Stimulated activated CD8-positive, alpha-beta memory T cell treated with anti-CD3 and anti-CD28 coated beads, Interleukin-7, amount 100 ng/mL, for 1 hour (primary cell): ENCODE data around the gene THAP7.
"Not testable (repeated sequence)": the region's sequence is repeated elsewhere in the genome, so short reads cannot be mapped to it uniquely, and the experiment has no call there.

Experiments used
- DNase-seq, 2 donors: peaks; one replicate each; pipeline ENCODE4 v3.0.0-alpha.2; 2020; ENCODE audit warnings: low read depth in 2 of 2

THAP7 gene

DNA sequence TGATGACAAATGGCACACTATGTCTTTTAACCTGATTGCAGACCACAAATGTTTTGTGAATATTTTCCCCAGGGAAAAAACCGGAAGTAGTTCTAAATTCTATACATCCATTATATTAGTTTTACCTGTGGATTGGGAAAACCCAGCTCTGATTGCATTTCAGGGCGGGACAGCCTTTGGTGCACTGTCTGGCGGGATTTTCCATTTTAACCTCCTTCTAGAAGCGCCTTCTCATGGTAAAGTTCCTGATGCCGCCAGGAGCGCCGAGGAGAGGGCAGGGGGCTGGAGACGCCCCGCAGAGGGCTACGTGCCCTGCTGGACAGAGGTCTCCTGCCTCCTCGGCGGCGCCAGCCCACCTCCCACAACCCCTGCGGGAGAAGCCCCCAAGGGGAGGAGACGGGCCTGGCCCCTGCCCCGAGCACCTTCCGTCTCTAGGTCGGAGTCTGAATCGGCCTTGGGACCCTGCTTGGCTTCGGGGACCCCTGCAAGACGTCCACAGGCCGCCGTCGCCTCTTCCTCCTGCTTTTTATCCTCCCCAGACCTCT is 11.8 kb upstream of the THAP7 start:
- no peak for DNase-seq

DNA sequence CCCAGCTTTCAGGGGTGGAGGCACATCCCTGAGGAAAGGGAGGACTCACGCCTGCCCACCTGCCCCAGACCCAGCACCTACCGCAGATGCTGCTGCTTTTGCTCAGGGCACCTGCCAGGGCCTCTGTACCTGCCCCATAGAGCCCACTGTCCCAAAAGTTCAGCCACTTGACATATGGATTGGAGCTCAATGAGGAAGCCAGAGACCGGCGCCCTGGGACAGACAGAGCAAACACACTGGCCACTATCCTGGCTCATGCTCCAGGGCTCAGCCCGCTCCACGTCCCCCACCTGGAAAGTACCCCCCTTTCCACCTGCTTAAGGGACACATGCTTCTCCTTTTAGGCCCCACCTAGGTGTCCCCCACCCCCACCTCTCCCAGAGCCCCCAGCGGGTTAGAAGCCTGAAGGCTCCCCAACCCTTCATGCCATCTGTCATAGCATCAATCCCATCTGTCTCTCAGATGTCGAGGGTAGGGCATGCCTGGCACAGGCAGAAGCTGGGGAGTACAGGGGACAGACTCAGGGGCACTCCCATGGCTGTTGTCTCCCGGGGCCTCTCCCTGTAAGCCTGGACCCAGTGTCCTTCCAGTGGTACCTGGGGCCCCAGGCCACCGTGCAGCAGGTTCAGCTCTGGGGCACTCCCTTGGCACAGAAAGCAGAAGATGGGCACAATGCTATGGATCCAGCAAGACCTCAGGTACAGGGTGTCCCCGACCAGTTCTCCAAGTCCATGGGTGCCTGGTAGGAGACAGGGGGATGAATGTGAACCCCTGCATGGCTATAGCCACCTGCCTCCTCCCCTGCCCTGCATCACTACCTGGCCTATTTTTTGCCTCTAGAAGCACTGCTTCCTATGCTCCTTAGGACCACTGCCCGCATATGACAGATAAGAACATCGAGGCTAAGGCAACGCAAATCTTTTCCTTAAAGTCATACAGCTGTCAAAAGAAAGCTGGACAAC is 10.8 kb upstream of the THAP7 start:
- no peak for DNase-seq

DNA sequence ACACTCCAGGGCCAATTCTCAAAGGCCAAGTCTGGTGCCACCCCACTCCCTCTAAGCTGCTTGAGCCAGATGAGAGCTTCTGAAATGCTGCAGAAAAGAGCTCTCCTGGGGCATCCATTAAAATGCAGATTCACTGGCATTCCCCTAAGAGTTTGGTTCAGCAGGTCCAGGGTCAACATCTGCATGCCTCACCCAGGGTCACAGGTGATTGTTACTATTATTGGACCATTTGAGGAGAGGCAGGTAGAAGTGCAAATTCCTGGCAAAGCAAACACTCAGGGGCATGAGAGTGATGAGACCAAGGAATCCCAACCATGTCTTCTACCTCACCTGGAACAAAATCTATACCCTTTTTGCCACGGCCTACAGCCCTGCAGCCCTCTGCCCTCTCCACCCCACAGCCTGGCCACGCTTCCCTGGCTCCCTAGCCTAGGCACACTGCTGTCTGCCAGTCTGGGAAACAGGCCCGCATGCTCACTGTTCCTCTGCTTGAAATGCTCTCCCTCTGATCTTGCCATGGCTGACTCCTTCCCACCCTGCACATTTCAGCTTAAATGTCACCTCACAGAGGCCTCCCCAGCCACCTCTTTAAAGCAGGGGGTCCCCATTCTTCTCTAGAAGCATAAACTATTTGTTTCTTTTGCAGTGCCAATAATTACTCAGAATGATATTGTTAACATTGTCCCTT is 8.7 kb upstream of the THAP7 start:
- no peak for DNase-seq

DNA sequence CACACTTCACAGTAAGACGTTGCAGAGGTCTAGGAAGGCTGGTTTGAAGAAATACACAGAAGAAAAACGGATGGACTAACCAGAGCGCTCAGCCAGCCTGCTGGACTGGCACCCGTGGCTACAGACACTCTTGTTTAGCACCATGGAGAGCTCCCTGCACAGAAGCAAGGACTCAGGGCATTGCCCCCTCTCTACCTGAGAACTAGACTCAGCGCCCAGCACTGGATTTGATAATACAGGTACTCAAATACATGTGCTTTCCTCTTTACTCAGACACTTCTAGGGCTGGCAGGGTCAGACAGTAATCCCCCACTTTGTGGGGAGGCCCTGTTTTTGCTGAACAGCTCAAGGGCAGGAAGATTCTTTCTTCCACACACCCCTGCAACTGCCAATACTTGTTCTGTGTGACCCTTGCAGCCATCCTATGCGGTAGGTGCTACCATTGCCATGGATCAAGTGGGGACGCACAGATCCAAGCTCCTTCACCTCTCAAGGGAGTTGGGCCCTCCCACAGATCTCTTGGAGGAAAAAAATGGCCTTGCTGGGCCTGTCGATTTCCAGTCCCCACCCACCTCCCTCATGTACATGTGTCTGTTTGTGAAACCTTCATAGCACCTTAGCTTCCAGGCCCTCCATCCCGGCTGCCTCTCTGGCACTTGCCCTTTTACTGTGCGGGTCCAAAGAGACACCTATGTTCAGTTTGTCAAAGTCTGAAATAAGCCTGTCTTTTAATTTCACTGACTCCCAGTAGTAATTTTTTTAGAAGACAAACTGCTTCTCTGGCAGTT is 7.9 kb upstream of the THAP7 start:
- no peak for DNase-seq

DNA sequence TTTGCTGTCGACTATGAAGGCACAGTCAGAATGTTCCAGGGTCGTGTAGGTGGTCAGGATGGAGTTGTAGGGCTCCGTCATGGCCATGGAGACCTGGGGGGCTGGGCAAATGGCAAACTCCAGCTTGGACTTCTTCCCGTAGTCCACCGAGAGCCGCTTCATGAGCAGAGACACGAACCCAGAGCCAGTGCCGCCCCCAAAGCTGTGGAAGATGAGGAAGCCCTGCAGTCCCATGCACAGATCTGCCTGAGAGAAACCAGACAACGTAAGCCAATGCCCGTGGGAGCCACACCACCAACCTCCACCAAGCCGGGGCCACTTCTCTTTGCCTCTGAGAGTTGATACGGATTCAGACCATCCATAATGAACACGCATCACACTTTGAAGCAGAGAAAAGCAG is 7.3 kb upstream of the THAP7 start:
- not testable (repeated sequence) for DNase-seq

DNA sequence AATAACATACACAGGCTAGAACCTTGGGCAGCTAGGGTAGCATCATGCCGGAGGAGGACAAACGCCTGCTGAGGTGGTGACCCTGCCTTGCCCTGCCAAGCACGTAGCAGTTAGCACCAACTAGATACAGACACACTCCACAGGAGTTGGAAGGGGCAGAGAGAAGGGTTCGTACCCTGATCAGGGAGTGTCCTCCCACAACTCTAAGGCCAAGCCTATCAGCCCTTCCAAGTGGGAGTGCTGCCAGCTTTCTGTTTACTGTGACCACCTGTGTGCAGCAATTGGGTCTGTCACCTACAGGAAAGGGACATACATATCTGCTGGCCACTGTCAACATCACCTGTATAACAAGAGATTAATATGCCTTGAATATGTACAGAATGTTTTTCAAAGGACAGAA is 1.9 kb upstream of the THAP7 start:
- DNase-seq: no peak

DNA sequence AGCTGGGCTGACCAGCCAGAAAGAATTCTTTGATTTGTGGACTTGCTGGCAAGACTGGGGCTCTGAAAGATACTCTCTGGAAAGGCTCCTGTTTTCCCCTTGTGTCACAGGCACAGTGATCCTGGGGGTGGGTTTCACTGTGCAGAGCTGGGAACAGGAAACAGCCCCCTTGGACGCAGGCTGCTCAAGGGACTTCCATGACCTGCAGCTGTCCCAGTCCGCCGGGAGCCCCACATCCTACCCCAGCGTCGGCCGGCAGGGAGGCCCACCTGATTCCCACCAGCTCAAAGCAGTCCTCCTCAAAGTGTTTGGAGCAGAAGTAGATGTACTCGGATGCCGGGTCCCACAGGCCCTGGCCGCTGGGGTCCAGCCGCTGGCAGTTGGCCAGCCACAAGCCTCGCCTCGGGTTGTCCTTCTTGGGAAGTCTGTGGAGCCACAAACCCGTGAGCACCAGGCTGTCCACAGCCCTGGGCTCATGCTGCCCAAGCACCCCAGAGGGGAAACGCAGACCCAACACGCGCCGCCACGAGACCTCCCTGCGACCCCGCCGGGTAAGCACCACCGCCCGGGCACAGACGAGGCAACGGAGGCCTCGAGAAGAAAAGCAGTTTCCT is 824 bp downstream of the THAP7 start:
- DNase-seq: no peak

DNA sequence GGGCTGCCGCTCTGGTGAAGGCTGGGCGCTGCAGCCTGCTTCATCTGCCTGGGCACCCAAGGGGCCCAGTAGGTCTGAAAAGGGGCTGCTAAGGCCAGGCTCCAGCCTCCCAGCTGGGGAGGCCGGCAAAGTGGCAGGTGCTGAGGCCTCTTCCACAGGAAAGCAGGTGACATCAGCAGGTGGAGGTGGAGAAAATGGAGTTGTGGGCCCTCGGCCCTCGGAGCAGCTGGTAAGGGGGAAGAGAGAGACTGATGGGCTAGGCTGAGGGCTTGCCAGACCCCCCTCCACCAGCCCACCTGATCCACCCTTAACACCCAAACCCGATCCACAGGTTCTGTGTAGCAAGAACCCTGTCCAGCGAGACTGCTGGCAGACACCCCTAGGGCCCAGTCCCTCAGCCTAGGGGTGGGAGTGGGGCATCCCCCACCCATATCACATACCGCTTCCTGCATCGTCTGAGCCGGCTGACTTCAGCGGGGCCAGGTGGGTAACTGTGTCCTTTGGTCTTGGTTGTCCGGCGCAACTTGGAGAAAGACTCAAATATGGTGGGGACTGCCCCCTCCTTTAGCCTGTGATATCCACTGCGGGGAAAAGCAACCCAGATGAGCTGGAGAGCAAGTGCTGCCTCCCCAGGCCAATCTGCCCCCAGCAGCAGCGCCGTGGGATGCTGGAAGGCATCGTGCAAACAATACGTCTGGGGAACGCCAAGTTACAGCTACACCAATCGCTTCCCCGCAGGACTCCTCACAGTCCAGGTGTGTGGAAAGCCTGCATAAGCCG is 1.5 kb downstream of the THAP7 start:
- DNase-seq: no peak

DNA sequence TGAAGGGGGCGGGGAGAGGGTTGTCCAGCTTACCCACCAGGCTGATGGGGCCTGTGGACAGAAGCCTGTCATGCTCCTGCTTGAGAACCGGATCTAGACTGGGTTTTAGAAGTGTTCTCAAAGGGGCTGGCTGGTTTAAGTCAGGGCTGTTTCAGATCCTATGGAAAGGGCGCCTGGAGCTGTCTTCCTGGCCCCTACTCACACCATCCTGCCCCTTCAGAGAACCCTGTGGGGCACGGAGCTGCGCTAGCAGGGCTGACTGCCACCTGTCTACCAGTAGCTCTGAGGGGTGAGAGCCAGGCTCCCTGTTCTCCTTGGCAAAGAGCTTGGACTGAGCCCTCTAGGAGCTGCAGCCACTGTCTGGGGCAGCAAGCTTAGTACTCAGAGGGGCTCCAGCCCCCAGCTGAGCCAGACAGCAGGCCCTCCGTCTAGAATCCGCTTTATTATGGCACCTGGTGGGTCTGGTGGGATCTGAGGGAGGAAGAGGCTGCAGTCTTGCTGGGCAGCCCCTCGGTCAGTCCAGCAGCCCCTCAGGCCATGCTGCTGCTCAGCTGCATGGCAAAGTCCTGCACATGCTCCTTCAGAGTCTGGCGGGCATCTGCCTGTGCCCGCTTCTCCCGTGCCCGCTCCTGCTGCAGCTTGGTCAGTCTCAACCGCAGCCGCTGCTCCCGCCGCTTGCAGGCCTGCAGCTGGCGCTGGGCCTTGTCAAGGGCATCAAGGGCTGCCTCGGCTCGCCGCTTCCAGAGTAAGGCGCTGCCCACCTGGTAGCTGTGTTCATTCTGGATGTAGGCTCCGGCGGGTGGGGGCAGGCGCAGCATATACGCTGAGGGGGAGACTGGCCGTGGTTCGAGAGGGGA is 2.3 kb downstream of the THAP7 start:
- no peak for DNase-seq

DNA sequence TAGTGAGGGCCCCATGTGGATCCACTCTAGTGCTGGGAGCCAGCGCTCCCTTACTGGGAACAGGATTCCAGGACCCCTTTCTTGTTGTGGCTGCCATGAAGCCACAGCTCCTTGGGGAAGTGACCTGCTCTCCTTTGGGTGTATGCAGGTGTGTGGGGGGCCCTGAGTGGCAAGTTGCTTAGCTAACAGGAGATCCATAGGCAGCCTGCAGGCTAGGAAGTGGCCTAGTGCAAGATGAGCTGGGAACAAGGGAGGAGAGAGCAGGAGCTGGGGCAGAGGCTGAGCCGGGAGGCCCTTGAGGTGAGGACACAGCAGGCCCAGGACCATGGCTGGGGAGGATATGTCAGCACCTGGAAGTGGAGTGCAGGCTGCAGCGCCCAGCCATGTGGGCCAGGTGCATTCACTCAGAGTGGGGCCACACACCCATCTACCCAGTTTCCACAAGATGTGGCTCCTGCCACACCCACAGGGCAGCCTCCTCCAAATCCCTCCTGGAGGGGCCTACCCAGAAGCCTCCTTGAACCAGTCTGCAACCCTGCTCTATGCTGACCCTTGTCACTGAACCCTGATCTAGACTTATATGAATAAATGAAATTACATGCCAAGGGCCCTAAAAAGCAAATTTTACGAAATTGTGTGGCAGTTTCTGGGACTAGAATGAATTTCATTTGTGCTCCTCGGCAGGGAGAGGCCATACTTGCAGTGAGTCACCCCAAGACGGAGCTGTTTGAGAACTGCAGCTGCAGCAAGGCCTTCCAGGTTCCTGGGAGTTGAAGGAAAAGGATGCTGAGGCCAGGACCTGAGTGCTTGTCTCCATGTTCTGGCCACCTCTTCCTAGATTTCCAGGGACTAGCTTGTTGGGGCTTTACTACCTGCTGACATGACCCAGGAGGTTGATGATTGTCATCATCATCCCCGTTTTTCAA is 3.2 kb downstream of the THAP7 start:
- no peak for DNase-seq

DNA sequence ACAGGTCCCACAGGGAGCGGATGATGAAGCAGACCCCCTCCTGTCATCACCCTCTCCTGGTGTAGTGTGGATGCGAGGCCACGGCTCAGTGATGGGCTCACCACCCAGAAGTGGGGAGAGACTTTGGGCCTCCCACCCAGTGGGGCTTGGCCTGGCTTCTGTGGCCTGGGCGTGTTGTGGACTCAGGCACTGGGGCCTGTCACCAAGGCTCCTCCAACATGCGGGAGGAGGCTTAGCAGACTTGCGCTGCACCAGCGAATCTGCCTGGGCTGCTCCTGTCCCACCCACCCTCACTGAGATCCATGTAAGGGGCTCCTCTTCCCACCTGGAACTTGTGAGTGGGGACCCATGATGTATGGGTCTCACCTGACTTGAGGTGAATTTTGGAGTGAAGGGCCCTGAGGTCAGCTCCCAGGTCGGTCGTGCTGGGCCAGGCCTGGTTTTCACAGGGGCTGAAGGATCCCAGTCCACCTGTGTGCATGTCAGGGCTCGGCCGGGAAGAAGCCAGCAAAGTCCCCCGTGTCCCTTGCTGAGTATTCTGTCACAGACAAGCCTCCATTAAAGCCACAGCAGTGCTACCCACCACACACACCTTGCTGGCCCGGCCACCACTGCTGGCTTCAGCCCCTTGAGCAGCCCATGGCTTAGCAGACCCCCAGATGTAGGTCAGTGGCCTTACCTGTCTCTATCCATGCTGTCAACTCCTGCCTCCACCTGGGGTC is 4.2 kb downstream of the THAP7 start:
- DNase-seq: no peak

DNA sequence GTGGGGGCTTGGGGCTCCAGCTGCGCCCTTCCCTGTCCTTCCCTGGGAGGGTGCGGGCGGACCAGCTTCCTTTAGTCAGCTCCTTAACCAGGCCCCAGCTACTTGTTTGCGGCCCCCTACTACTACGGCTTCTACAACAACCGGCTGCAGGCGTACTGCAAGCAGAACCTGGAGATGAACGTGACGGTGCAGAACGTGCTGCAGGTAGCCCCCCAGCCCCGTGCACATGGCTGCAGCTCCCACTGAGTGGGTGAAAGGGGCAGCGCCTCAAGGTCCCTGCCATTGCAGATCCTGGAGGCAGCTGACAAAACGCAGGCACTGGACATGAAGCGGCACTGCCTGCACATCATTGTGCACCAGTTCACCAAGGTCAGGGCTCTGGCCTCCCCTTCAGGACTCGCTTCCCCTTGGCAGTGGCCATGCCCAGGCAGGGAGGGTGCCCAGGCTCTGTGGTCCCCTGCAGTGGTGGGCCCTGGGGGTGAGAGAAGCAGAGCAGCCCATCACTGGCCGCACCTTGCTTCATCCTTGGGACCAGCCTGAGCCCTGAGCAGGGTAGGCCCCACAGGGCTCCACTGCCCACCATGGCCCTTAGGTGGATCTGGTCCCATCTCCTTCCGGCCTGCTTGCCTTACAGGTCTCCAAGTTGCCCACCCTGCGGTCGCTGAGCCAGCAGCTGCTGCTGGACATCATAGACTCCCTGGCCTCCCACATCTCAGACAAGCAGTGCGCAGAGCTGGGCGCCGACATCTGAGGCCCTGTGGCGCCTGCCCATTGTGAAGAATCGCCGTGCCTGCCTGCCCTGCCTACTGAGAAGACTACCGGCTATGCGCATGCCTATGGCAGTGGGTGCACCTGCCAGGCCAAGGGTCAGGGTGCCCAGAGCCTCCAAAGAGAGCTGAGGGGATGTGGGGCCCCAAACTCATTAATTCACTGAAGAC is 5.1 kb downstream of the THAP7 start:
- DNase-seq: no peak

DNA sequence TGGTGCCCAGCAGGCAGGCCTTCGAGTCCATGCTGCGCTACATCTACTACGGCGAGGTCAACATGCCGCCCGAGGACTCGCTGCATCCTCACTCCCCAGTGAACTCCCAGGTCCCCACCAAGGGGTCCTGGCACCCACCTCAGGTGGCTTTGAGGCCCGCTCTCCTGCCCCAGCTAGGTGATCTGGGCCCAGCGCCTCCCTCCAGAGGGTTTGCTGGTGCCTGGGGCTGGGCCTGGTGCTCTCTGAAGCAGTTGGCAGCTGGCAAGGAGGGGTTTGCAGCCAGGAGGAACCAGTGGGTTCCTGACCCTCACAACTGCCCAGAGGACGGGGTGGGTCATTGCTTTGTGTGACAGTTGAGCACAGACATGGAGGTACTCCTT is 5.9 kb downstream of the THAP7 start:
- DNase-seq: no peak

DNA sequence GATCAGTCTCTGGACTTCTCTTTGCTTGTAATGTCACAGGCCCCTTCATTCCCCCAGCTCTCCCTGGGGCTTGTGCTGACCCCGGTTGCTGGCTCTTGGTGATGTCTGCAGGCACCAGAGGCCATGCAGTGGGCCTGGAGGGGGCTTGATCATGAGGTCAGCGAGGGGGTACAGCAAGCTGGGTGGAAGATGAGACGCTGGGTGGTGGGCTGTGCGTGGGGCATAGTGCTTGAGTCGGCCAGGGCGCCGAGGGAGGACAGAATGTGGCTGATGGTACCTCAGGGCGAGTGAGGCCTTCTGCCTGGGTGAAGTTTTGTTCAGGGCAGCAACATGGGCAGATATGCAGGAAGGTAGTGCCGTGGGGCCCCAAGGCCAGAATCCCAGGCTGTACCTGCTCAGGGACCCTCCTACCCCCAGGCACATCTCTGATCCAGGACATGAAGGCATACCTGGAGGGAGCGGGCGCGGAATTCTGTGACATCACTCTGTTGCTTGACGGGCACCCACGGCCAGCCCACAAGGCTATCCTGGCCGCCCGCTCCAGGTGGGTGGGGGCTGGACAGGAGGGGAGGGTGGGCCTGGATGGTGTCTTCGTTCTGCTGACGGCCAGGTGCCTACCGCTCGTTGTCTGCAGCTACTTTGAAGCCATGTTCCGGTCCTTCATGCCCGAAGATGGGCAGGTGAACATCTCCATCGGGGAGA is 6.4 kb downstream of the THAP7 start:
- no peak for DNase-seq

DNA sequence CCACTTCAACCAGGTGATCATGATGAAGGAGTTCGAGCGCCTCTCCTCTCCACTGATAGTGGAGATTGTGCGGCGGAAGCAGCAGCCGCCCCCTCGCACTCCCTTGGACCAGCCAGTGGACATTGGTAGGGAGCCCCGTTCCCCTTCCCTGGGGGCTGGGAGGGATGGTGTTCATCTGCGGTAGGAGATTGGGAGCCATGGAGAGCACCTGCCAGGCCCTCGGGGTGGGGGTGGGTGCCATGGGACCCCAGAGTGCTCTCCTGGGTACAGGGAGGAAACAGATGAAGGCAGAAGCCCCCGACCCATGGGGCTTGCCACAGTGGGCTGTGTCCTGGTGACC is 7.0 kb downstream of the THAP7 start:
- no peak for DNase-seq

DNA sequence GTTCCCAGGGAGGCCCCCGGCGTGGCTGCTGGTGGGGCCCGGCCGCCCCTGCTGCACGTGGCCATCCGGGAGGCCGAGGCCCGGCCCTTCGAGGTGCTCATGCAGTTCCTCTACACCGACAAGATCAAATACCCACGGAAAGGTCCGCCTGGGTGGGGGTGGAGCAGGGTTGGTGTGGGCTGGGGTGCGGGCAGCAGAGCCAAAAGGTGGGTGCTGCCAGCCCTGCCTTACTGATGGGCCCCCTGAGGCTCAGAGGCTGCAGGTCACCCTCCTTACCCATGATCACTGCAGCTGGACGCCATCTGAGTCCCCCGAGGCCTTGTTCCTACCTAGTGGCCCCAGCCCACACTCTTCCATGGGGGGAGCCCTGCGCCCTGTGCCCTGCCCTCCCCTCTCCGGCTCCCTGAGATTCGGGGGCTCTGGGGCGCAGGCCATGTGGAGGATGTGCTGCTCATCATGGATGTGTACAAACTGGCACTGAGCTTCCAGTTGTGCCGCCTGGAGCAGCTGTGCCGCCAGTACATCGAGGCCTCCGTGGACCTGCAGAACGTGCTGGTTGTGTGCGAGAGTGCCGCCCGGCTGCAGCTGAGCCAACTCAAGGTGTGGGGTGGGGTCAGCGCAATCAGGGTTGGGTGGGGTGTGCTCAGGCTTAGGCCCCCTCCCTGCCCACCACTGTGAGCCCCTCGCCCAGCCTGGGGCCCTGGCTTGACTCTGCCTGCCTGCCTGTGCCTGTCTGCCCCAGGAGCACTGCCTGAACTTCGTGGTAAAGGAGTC is 7.6 kb downstream of the THAP7 start:
- DNase-seq: no peak
